ENCODE measurements around the gene RNF144B.
"Not testable (repeated sequence)": the region's sequence is repeated elsewhere in the genome, so short reads cannot be mapped to it uniquely, and the experiment has no call there.

Gene RNF144B

DNA sequence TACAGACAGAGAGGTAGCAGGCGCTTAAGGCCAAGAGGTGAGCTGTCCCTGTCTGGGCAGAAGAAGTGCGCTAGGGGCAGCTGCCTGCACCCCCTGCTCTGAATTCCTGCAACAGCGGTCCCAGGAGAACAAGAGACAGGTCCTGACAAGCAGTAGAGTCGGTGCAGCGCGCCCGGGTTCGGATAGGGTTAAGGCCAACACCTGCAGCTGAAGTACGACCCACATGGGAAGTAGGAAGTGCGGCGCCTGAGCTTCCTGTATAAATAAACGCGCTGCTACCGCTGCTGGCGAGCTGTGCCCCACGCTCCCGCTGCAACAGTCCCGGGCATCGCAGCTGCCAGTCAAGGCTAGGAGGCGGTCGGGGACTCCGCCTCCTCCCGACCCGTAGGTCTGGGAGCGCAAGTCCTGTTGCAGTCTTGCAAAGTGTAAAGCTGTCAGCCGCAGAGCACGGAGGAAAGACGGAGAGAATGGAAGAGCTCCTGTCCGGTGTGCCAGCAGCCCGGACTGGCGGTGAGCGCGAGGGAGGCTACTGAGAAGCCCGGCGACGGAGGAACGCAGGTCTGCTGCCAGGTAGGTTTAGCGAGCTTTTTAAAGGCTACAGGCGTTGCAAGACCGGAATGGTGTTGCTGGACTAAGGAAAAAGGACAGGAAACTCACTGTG is at the start of gene RNF144B:
Gene RNF144B (plus strand): TSS at position 290 of the 661 bp plus-strand sequence. CDS start 12,185 bp downstream, outside the sequence.
- peak; percentile 66 for DNase-seq

DNA sequence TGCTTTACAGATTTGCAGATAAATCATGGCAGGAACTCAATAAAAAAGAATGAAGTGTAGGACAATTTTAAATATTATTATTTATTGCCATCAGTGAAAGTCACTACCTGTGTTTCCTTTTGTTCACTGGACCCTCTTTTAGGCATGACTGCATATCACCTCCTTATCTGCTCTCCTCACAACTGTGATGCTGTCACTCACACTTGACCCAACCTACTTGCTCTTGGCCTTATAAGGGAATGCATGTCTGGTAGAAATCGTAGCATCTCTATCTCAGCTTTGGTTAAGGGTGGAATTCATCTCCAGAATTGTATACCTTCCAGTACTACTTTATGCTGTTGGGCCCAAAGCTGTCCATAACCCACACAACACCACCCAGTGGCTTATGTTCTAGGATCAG is 47.6 kb upstream of the RNF144B start:
- no peak for DNase-seq

DNA sequence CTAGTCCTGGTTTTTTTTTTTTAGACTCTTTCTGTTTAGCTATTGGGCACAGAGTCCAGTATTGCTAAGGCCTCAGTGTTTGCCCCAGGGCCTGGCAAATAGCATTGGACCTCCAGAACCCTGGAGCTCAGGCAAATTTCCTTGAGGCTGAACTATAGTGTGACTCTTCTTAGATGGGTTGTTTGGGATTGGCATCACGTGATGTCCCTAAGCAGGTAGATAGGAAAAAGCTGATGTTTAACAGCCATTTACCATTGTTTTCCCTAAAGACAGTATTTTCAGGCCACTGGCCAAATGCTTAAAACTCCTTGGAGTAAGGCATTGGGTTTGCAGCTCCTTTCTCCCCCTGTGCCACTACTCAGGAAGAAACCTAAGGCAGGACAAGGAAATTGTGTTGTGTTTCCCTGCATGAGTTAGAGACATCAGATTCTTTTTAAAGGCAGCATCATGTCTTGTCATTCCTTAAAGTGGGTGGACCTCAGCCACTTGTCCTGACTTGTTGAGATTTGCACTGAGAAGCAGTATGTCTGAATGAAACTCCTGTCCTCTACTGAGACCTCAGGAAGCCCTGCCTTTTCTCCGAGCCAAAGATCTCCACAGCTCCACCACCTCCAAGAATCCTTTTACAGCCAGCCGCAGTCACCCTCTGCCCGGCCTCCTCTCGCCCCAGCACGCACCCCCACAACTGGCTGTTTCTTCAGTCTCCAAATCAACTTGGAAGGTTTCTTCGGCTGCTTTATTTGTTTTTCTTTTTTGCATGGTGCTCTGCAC is 46.2 kb upstream of the RNF144B start:
- no peak for DNase-seq

DNA sequence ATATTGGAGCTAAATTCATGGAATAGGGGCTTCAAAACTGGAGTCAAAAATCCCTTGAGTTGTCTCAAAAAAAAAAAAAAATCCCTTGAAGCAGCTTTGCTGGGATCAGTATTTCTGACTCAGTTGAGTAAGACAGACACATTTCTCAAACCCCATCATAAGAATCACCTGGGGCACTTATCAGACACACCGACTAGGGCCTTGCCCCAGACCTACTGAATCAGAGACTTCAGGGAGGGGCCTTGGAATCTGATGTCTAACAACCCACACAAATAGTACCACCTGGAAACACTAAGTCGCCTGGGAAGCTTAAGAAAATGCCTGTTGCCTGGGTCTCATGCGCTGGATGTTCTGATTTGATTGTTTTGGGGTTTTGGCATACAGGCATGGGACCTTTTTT is 44.9 kb upstream of the RNF144B start:
- no peak for DNase-seq

DNA sequence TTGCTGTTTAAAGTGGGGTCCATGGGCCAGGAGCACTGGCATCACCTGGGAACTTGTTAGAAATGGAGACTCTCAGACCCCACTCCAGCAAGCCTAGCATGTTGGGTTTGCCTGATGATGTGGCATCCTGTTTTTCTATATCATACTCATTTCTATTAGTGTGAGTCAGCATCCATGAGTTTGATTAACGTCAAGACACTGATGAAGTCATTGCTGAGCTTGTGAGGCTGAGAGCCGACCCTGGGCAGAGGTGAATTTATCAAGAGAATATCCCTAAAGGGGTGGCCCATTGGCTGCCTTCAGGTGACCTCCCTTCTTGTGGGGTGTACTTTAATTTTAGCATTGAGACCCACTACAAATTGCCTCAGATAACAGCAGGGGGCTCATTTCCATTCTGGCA is 43.4 kb upstream of the RNF144B start:
- DNase-seq, result no peak

DNA sequence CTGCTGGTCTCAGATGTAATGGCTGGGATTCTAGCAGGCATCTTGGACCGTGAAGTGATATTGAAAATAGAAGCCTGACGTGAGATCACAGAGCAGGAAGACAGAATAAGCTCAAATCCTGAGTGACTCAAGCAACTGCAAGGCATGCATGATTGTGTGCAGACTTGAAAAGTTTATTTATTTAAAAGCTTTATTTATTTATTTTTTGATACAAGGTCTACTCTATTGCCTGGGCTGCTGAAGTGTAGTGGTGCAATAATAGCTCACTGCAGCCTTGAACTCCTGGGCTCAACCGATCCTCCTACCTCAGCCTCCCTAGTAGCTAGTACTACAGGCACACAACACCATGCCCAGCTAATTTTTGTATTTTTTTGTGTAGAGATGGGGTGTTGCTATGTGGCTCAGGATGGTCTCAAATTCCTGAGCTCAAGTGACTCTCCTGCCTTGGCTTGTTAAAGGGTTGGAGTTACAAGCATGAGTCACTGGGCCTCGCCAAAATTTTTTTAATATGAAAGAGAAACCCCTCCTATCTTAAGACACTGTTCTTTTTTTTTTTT is 40.1 kb upstream of the RNF144B start:
- DNase-seq, result no peak

DNA sequence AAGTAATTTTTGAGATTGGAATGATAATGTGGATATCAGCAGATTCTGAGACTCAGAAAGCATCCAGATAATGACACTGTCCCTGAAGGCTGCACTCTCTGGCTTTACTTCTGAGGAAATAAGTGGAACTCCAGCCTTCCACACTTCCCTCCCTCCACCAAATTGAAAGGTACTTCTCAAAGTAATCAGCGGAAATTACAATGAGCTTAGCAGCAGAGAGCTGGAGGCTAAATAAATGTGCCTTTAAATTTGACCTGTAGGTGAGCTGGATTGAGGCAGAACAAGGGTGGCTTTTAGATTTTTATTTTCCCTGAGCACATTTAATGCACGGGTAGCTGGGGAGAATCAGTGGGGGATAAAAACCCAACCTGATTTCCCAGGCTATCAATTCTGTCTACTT is 39.3 kb upstream of the RNF144B start:
- no peak for DNase-seq

DNA sequence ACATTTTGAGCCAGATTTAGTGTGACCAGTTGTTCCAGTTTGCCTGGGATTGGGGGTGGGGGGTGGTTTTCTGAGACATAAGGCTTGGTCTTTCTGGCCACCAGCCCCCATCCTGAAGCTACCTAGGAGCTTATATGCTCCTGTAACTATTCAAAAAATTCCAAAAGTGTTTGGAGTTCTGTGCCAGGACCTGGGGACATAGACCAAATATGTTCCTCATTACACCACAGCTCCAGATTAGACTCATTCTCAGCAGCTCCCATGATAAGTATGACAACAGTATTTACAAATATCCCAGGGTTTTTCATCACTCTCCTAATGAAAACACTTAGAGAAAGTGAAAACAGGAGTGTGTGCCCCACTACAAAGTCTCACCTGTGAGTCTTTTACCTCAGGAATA is 37.8 kb upstream of the RNF144B start:
- DNase-seq, result no peak

DNA sequence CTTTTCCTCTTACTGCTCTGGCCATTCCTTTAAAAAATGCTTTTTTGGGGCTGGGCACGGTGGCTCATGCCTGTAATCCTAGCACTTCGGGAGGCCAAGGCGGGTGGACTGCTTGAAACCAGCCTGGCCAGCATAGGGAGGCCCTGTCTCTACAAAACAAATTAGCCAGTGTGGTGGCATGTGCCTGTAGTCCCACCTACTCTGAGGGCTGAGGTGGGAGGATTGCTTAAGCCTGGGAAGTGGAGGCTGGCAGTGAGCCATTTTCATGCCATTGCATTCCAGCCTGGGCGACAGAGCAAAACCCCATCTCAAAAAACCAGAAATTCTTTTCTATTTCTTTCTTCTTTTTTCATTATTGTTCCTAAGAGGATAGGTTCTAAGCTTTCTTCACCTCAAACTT is 36.9 kb upstream of the RNF144B start:
- DNase-seq, result no peak

DNA sequence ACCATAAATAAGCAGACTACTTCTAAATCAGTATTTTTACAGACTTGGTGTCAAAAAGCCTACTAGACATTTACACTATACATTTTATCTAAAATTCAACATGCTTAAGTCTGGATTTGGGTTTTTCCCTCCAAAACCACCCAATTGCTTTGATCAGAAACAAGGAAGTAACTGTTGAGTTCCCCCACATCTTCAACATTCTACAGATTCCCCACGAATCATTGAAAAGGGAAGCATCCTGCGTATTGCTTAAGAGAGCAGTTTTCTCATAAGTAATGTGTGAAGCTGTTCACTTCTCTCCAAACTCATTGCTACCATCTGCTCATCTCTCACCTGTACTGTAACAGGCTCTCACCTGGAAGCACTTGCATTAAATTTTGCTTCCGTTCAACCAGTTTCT is 36.4 kb upstream of the RNF144B start:
- no peak for DNase-seq

DNA sequence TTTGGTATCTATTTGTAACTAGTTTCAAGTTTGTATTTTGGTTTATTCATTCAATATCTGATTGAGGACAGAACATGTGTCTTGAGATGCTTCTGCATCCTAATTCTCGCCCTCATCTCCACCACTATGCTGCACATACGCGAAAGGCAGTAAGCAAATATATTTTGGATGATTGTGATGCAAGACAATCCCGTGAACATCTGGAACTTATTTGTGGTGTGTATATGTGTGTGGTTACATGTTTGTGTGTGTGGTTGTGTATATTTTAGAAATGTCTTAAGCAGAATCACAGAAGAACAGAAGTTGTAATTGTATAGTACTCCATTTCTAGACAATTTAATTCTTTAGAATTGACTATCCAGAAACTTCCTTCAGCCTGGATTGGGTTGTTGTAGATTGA is 35.1 kb upstream of the RNF144B start:
- no peak for DNase-seq

DNA sequence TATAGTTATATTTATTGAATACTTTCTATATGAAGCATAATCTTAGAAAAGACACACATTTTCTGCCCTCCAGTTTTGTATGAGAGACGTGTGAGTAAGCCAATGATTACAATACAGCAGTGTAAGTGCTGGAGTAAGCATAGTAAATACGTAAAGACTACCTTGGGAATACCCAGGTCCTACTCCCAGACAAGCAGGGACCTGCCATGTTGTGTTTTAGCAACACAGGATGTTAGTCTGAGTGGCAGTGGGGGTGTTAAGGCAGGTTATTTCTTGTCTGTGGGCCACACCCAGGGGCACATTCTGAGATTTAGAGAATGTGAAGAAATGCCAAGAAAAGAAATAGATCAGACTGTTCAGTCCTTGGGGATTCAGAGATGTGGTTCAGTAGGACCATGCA is 34.3 kb upstream of the RNF144B start:
- DNase-seq, result no peak

DNA sequence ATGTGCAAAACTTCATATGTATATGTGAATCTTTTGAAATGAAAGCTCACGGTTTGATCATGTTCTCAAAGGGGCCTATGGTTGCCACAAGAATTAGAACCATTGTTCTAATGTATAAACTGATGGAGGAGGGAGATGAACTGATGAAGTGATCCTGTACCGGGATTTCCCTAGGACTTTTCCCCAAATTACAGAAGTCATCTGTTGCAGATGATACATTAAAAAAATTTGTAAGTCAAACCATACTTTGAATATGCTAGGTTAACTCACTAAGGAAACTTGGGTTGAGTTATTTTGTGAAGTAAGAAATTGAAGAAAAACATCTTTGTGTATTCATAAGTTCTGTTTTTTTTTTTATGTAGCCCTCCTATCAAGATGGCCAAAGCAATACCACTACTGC is 33.9 kb upstream of the RNF144B start:
- DNase-seq, result no peak

DNA sequence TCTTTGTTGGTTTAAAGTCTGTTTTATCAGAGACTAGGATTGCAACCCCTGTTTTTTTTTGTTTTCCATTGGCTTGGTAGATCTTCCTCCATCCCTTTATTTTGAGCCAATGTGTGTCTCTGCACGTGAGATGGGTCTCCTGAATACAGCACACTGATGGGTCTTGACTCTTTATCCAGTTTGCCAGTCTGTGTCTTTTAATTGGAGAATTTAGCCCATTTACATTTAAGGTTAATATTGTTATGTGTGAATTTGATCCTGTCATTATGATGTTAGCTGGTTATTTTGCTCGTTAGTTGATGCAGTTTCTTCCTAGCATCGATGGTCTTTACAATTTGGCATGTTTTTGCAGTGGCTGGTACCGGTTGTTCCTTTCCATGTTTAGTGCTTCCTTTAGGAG is 29.6 kb upstream of the RNF144B start:
- DNase-seq, result not testable (repeated sequence)

DNA sequence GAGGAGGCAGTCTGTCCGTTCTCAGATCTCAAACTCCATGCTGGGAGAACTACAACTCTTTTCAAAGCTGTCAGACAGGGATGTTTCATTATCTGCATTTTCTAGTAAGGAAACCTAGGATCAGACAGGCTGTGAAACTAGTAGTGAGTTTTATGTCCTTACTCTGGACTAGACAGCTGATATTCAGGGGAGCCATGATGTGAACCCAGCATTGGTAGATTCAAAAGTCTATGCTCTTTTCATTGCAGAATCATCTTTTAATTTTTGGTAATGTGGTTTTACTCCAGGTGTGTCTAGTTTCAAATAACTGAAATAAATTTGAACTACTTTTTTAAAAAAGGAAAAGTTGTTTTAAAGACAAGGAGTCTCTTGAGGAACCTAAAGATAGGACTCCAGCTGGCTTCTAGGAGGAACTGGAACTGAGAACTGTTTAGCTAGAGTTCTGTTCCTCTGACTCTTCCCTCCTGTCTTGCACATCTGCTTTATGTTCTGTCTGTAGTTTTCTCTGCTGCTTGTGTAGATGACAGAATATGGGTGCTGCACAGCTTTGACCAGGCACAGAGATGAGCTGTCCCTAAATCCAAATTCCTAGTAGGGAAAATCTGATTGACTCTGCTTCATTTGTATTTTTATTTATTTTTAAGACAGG is 27.8 kb upstream of the RNF144B start:
- no peak for DNase-seq

DNA sequence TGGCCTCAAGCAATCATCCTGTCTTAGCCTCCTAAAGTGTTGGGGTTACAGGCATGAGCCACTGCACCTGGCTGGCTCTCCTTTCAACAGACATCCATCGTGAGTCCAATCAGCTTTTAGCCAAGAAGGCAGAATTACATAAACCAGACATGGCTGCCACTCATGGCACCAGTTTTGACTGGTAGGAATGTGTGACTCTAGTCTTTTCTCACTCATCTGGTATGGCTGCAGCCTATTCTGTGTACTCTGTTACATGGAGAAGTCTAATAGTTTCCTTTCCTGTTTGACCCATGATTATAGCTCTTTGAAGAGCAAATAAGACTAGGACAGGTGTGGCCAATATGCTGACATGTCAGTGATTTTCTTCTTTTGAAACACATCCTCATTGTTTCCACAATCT is 27.0 kb upstream of the RNF144B start:
- no peak for DNase-seq

DNA sequence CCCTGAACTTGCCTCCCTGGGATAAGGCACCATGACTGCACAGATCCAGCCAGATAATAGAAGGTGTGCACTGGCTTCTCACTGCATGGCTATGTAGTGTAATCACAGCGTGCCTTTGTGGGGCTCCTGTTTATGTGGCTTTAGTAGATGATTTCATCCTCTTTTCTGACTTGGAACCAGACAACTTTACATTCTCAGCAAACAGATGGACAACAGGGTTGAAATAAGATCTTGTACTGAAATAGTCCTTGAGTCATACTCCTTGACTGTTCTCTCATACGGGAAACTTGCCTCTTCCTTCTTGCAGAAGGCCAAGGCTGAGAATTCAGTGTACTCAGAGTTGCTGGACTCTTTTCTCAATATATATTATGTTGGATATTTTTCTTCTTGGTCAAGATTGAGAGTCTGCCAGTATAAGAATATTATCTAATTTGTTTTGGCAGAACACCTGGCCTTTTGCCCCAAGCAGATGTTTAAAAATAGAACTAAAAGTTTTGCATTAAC is 25.0 kb upstream of the RNF144B start:
- DNase-seq, result no peak

DNA sequence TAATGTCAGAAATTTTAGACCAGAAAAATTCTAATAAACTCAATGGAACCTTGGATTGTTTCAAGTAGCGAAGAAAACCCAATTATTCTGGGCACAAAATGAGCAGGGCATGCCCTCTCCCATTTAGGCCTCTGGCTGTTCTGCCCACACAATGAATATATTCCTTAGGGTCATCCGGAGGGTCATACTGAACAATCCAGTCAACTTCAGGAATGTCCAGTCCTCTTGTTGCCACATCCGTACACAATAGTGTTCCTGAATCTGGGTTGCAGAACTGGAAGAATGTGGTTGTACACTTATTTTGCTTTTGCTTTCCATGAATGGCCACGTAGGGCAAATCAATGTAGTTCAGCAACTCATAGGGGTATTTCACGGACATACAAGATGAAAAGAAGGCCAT is 23.4 kb upstream of the RNF144B start:
- DNase-seq, result no peak

DNA sequence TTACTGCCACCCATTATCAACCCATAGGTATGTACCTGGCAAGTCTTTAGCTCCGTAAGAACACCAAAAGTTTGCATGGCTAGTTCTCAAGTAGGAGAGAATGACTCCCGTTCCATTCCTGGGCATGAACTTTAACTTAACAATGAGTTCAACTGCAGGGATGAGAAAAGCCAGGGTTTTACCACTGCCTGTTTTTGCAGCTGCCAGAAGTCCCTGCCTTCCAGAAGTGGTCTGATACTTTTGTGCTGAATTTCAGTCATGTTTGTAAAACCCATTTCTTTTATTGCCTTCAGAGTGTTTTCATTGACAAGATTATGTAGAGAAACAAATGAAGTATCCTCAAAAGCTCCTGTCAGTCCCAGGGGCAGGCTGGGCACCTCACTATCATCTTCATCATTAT is 22.6 kb upstream of the RNF144B start:
- DNase-seq, result not testable (repeated sequence)

DNA sequence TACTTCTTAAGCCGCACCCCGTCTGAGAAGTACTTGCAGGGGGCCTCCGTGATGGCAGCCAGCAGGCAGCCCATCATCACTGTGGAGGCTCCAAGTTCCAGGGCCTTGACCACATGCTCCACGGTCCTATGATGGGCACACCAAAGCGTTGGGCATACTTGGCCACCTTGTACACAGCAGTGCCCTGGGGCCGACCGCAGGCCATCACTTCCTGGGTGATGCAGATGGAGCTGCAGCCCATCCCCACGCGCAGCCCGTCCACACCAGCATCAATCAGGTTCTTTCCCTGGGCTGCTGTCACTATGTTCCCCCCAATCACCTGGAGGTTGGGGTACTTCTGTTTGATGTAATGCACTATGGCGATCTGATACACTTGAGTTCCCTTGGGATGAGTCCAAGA is 19.8 kb upstream of the RNF144B start:
- no peak for DNase-seq

DNA sequence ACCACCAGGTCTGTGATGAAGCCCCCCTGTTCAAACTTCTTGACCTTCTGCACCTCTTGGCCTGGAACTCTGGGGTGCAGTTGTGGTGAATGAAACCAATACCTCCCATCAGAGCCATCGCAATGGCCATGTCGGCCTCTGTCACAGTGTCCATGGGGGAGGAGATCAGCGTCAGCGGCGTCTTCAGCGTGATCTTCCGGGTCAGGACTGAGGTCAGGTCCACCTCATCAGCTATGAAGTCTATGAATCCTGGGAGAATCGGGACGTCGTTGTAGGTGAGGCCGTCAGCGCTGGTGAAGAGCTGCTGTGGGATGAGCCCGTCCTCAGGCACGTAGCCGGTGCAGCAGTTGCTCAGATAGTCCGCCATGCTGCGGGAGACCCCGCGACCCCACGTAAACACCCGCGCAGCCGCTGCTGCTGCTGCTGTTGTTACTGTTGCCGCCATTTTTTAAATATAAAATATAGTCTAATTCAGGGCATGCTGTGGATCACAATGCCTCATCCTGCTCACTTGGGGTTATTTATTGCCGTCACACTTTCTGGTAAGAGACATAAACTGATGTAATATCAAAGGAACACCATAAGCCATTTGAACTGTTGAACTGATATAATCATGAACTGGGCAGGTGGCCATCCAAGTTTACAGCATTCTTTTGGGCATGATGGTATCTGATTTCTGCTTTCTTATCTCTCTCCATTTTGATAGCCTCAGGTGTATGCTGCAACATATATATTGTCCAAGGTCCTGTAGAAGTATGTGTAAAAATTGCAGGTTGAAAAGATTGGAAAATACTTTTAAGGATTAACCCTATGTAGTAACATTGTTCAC is 18.7 kb upstream of the RNF144B start:
- DNase-seq, result no peak

DNA sequence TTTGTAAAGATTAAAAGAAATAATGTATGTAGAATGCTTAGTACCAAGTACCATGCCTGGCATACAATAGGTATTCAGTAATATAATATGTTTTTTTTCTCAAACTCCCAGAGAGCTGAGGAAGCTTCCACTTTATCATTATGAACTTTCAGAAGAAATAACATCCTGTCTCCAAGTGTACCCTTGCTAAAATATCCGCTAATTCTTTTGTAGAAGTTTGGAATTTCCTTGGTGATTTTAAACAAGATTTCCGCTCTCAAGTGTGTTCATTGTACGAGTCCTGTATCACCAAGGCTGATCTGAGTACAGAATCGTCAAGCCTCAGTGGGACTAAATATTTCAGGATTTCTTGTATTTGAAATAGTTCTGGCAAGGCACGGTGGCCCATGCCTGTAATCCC is 16.1 kb upstream of the RNF144B start:
- DNase-seq, result no peak

DNA sequence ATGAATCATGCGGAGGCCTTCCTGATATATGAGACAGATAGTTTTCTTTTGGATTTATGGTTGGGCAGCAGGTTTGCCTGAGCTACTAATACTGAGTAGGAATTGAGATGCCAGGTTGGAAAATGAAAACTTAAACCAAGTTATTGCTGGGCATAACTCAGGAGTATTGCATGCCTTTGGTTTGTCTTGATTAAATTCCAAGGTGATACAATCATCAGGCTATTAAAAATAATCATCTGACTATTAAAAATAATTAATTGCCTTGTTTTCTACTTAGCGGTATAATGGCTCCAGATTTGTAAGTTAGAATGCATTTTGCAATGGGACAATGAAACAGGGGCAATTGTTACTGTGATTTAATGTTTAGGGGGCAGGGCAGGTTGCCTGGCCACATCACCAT is 15.5 kb upstream of the RNF144B start:
- no peak for DNase-seq
